ENCODE results near the gene PC.
A peak's percentile ranks its signal among the peaks of the same experiment; 100 is the strongest.
"Not testable (repeated sequence)": the region's sequence is repeated elsewhere in the genome, so short reads cannot be mapped to it uniquely, and the experiment has no call there.

Gene PC

GRCh38 chr11:66971488-66971887 is 13.3 kb upstream of the PC start:
- Mint-ChIP-seq H3K36me3 (no peaks in the 10 kb centered on the region), H3K9me3 (no peaks in the 10 kb centered on the region), H3K27me3 (peaks cover 15% of the 10 kb centered on the region), H3K4me1 (peaks cover 12% of the 10 kb centered on the region), H3K4me3 (no peak overlapping the region), H3K27ac (no peak overlapping the region)
- no peak for DNase-seq
- CTCF ChIA-PET = no interaction called here

GRCh38 chr11:66970807-66971442 is 12.7 kb upstream of the PC start:
- Mint-ChIP-seq H3K9me3 (no peaks in the 10 kb centered on the region), H3K4me3 (no peak overlapping the region), H3K36me3 (no peaks in the 10 kb centered on the region), H3K27me3 (peaks cover 18% of the 10 kb centered on the region), H3K27ac (no peak overlapping the region), H3K4me1 (peaks cover 12% of the 10 kb centered on the region)
- CTCF ChIA-PET = no interaction called here
- no peak for DNase-seq

- H3K9me3 Mint-ChIP-seq = no peaks in the 10 kb centered on the region
- CTCF ChIA-PET = no interaction called here
- no peak overlapping the region for H3K4me3 Mint-ChIP-seq
- no peaks in the 10 kb centered on the region for H3K36me3 Mint-ChIP-seq
- H3K27ac Mint-ChIP-seq = no peak overlapping the region
- peaks cover 12% of the 10 kb centered on the region for H3K4me1 Mint-ChIP-seq
- H3K27me3 Mint-ChIP-seq = peaks cover 21% of the 10 kb centered on the region
- DNase-seq = no peak
Observed at GRCh38 chr11:66970371-66970806, 12.2 kb upstream of the PC start.

- CTCF ChIA-PET = no interaction called here
- no peak for DNase-seq
- H3K27ac Mint-ChIP-seq = no peak overlapping the region
- peaks cover 16% of the 10 kb centered on the region for H3K4me1 Mint-ChIP-seq
- no peak overlapping the region for H3K4me3 Mint-ChIP-seq
- peaks cover 28% of the 10 kb centered on the region for H3K27me3 Mint-ChIP-seq
- no peaks in the 10 kb centered on the region for H3K36me3 Mint-ChIP-seq
- no peaks in the 10 kb centered on the region for H3K9me3 Mint-ChIP-seq
Observed at GRCh38 chr11:66969584-66970225, 11.5 kb upstream of the PC start.

- peaks cover 19% of the 10 kb centered on the region for H3K4me1 Mint-ChIP-seq
- H3K9me3 Mint-ChIP-seq = no peaks in the 10 kb centered on the region
- no peak for DNase-seq
- CTCF ChIA-PET = interaction anchor here (0.8 kb wide), 1 partner anchor 238 kb away, joined by 3 read pairs; no protein-coding TSS in a partner anchor
- peaks cover 32% of the 10 kb centered on the region for H3K27me3 Mint-ChIP-seq
- H3K36me3 Mint-ChIP-seq = no peaks in the 10 kb centered on the region
- no peak overlapping the region for H3K4me3 Mint-ChIP-seq
- no peak overlapping the region for H3K27ac Mint-ChIP-seq
Observed at GRCh38 chr11:66967670-66968425, 9.7 kb upstream of the PC start.

GRCh38 chr11:66966351-66966750 is 8.2 kb upstream of the PC start:
- no peak for DNase-seq
- no peak overlapping the region for H3K27ac Mint-ChIP-seq
- H3K4me3 Mint-ChIP-seq = no peak overlapping the region
- CTCF ChIA-PET = no interaction called here
- H3K27me3 Mint-ChIP-seq = peaks cover 38% of the 10 kb centered on the region
- no peaks in the 10 kb centered on the region for H3K36me3 Mint-ChIP-seq
- H3K9me3 Mint-ChIP-seq = no peaks in the 10 kb centered on the region
- peaks cover 19% of the 10 kb centered on the region for H3K4me1 Mint-ChIP-seq

- H3K27ac Mint-ChIP-seq = no peak overlapping the region
- no peak overlapping the region for H3K4me3 Mint-ChIP-seq
- CTCF ChIA-PET = no interaction called here
- no peak for DNase-seq
- no peaks in the 10 kb centered on the region for H3K36me3 Mint-ChIP-seq
- H3K27me3 Mint-ChIP-seq = peaks cover 34% of the 10 kb centered on the region
- peaks cover 21% of the 10 kb centered on the region for H3K4me1 Mint-ChIP-seq
- no peaks in the 10 kb centered on the region for H3K9me3 Mint-ChIP-seq
Observed at GRCh38 chr11:66964495-66964894, 6.3 kb upstream of the PC start.

GRCh38 chr11:66962801-66963200 is 4.6 kb upstream of the PC start:
- CTCF ChIA-PET = no interaction called here
- no peaks in the 10 kb centered on the region for H3K36me3 Mint-ChIP-seq
- peaks cover 43% of the 10 kb centered on the region for H3K27me3 Mint-ChIP-seq
- no peak for DNase-seq
- no peaks in the 10 kb centered on the region for H3K9me3 Mint-ChIP-seq
- H3K4me3 Mint-ChIP-seq = no peak overlapping the region
- no peak overlapping the region for H3K27ac Mint-ChIP-seq
- H3K4me1 Mint-ChIP-seq = peaks cover 24% of the 10 kb centered on the region

GRCh38 chr11:66962247-66962646 is 4.1 kb upstream of the PC start:
- no peak for DNase-seq
- Mint-ChIP-seq H3K27ac (no peak overlapping the region), H3K27me3 (peaks cover 40% of the 10 kb centered on the region), H3K4me3 (no peak overlapping the region), H3K36me3 (no peaks in the 10 kb centered on the region), H3K9me3 (no peaks in the 10 kb centered on the region), H3K4me1 (peaks cover 27% of the 10 kb centered on the region)
- CTCF ChIA-PET = no interaction called here

GRCh38 chr11:66961691-66962213 is 3.6 kb upstream of the PC start:
- peaks cover 31% of the 10 kb centered on the region for H3K4me1 Mint-ChIP-seq
- CTCF ChIA-PET = not testable (repeated sequence)

GRCh38 chr11:66958956-66959274 is 732 bp upstream of the PC start:
- no peak for DNase-seq
- Mint-ChIP-seq H3K4me1 (peaks cover 25% of the 10 kb centered on the region), H3K27ac (peak overlapping the region; percentile 92), H3K36me3 (no peaks in the 10 kb centered on the region), H3K9me3 (no peaks in the 10 kb centered on the region), H3K4me3 (peak overlapping the region; percentile 90), H3K27me3 (peaks cover 25% of the 10 kb centered on the region)
- CTCF ChIA-PET = interaction anchor here (0.7 to 1.0 kb wide), 3 partner anchors 17 to 94 kb away, joined by 3 to 6 read pairs (median 3); no protein-coding TSS in a partner anchor

More at GRCh38 chr11:66961691-66962213, 3.6 kb upstream of the PC start:
- H3K27ac Mint-ChIP-seq, H3K9me3 Mint-ChIP-seq, DNase-seq, H3K4me3 Mint-ChIP-seq, H3K36me3 Mint-ChIP-seq: not testable (repeated sequence)
- peaks cover 40% of the 10 kb centered on the region for H3K27me3 Mint-ChIP-seq

- peaks cover 23% of the 10 kb centered on the region for H3K27me3 Mint-ChIP-seq
- no peak for DNase-seq
- H3K36me3 Mint-ChIP-seq = no peaks in the 10 kb centered on the region
- H3K4me3 Mint-ChIP-seq = peak overlapping the region; percentile 90
- CTCF ChIA-PET = interaction anchor here (0.7 kb wide), 1 partner anchor 95 kb away, joined by 3 read pairs; no protein-coding TSS in a partner anchor
- peaks cover 25% of the 10 kb centered on the region for H3K4me1 Mint-ChIP-seq
- peak overlapping the region; percentile 92 for H3K27ac Mint-ChIP-seq
- H3K9me3 Mint-ChIP-seq = no peaks in the 10 kb centered on the region
Observed at GRCh38 chr11:66957971-66958231, 282 bp downstream of the PC start.

- CTCF ChIA-PET = no interaction called here
- no peak for DNase-seq
- Mint-ChIP-seq H3K9me3 (no peaks in the 10 kb centered on the region), H3K27ac (peak overlapping the region; percentile 81), H3K4me3 (peak overlapping the region; percentile 90), H3K27me3 (peaks cover 20% of the 10 kb centered on the region), H3K36me3 (no peaks in the 10 kb centered on the region), H3K4me1 (peaks cover 25% of the 10 kb centered on the region)
Observed at GRCh38 chr11:66956689-66957290, 1.4 kb downstream of the PC start.

GRCh38 chr11:66953081-66953833 is 4.9 kb downstream of the PC start:
- Mint-ChIP-seq H3K27ac (no peak overlapping the region), H3K9me3 (no peaks in the 10 kb centered on the region), H3K4me3 (no peak overlapping the region), H3K27me3 (no peaks in the 10 kb centered on the region), H3K4me1 (peaks cover 12% of the 10 kb centered on the region), H3K36me3 (no peaks in the 10 kb centered on the region)
- DNase-seq = no peak
- CTCF ChIA-PET = no interaction called here
